Neural cell (in vitro differentiated cells): Measurements from ENCODE around the gene WDR38. TPM values are rescaled to one million over a fixed set of nuclear protein-coding genes. Genes with fewer than 3 reads are reported as not detected.

Experiments
- H2AFZ ChIP-seq: fragments of 200-600, 300-800 bp; sonication (generic), shearing (Covaris generic); 2 replicates; pipeline ENCODE4 v1.6.0; 2014; ENCODE audit warnings: low read depth, mild to moderate bottlenecking, antibody characterized with exemption, low read length, moderate library complexity
- H3F3A ChIP-seq: fragments of 200-600 bp; shearing (Covaris generic); 2 replicates; pipeline ENCODE4 v1.6.1; 2016; ENCODE audit warnings: mild to moderate bottlenecking, moderate library complexity, mixed read lengths, antibody characterized with exemption, low read length; ENCODE audit not compliant: insufficient read depth, poor library complexity, severe bottlenecking
- H3K27ac ChIP-seq: fragments of 200-600, 300-800 bp; sonication (generic), shearing (Covaris generic); 2 replicates; pipeline ENCODE4 v1.5.1; 2014; ENCODE audit warnings: mild to moderate bottlenecking, low read length, moderate library complexity
- H3K27me3 ChIP-seq: fragments of 300-800, 200-600 bp; sonication (generic), shearing (Covaris generic); 2 replicates; pipeline ENCODE4 v1.6.0; 2014; ENCODE audit warnings: mild to moderate bottlenecking, low read depth, low read length, moderate library complexity; ENCODE audit not compliant: insufficient read depth
- H3K36me3 ChIP-seq: fragments of 300-800, 200-600 bp; sonication (generic), shearing (Covaris generic); 2 replicates; pipeline ENCODE4 v1.5.1; 2014; ENCODE audit warnings: mild to moderate bottlenecking, antibody characterized with exemption, low read length, moderate library complexity; ENCODE audit not compliant: insufficient read depth
- H3K4me2 ChIP-seq: fragments of 300-800, 200-600 bp; sonication (generic), shearing (Covaris generic); 2 replicates; pipeline ENCODE4 v1.6.0; 2014; ENCODE audit warnings: mild to moderate bottlenecking, low read length
- H3K4me3 ChIP-seq: fragments of 300-800, 200-600 bp; sonication (generic), shearing (Covaris generic); 2 replicates; pipeline ENCODE4 v1.5.1; 2014; ENCODE audit warnings: mild to moderate bottlenecking, low read length, moderate library complexity
- H3K79me2 ChIP-seq: fragments of 200-600 bp; shearing (Covaris generic); replicated peaks from 2 replicates; pipeline ENCODE4 v1.6.0; 2014; ENCODE audit warnings: mild to moderate bottlenecking, low read length, moderate library complexity; ENCODE audit not compliant: insufficient read depth
- H3K9ac ChIP-seq: fragments of 300-800, 200-600 bp; sonication (generic), shearing (Covaris generic); 2 replicates; pipeline ENCODE4 v1.6.1; 2016; ENCODE audit warnings: mild to moderate bottlenecking, low read length, mixed read lengths
- H3K9me2 ChIP-seq: fragments of 200-600 bp; shearing (Covaris generic); 2 replicates; pipeline ENCODE4 v1.6.1; 2016; ENCODE audit warnings: mild to moderate bottlenecking, low read length, mixed read lengths; ENCODE audit not compliant: insufficient read depth
- H3K9me3 ChIP-seq: fragments of 200-600, 300-800 bp; sonication (generic), shearing (Covaris generic); 2 replicates; pipeline ENCODE4 v1.6.1; 2016; ENCODE audit warnings: mild to moderate bottlenecking, mixed run types, low read length, moderate library complexity, mixed read lengths
- H4K20me1 ChIP-seq: fragments of 200-600 bp; shearing (Covaris generic); 2 replicates; pipeline ENCODE4 v1.6.1; 2016; ENCODE audit warnings: mild to moderate bottlenecking, mixed run types; ENCODE audit not compliant: insufficient read depth
- EP300 ChIP-seq: fragments of 450-650 bp; conservative IDR thresholded peaks from 2 replicates; pipeline ENCODE4 v1.6.1; 2014; ENCODE audit warnings: antibody characterized with exemption, mild to moderate bottlenecking, moderate library complexity; ENCODE audit not compliant: poor library complexity, severe bottlenecking
- EZH2 ChIP-seq: fragments of 200-600, 300-800 bp; shearing (Covaris generic), sonication (generic); IDR thresholded peaks from 2 replicates; pipeline ENCODE4 v1.6.1; 2014; ENCODE audit warnings: antibody characterized with exemption, low read length, borderline replicate concordance, mild to moderate bottlenecking; ENCODE audit not compliant: insufficient read depth, poor library complexity, severe bottlenecking
- MXI1 ChIP-seq: fragments of 450-650 bp; conservative IDR thresholded peaks from 2 replicates; pipeline ENCODE4 v1.6.1; 2014; ENCODE audit warnings: antibody characterized with exemption, mild to moderate bottlenecking; ENCODE audit not compliant: poor library complexity, severe bottlenecking
- POLR2AphosphoS5 ChIP-seq: IDR thresholded peaks from 2 replicates; pipeline ENCODE4 v1.6.1; 2012
- RAD21 ChIP-seq: fragments of 450-650 bp; conservative IDR thresholded peaks from 2 replicates; pipeline ENCODE4 v1.6.1; 2014; ENCODE audit warnings: antibody characterized with exemption, mild to moderate bottlenecking, moderate library complexity
- SMC3 ChIP-seq: fragments of 450-650 bp; conservative IDR thresholded peaks from 2 replicates; pipeline ENCODE4 v1.6.1; 2014; ENCODE audit warnings: antibody characterized with exemption, mild to moderate bottlenecking, moderate library complexity; ENCODE audit not compliant: poor library complexity
- TAF1 ChIP-seq: IDR thresholded peaks from 2 replicates; pipeline ENCODE4 v1.6.1; 2012; ENCODE audit warnings: low read depth
- polyA plus RNA-seq: library from polyadenylated mRNA; depleted of rRNA; stranded (reverse); fragments of >200 nt; gene quantifications from 2 replicates; pipeline ENCODE4 v1.2.3, GENCODE V29; 2014
- TF ChIP-seq, protein P1 (sequence below): IDR thresholded peaks from 2 replicates; pipeline ENCODE4 v1.6.1; 2012; ENCODE audit warnings: borderline replicate concordance
- TF ChIP-seq, protein P2 (sequence below): fragments of 450-650 bp; IDR thresholded peaks from 2 replicates; pipeline ENCODE4 v1.5.1; 2014; ENCODE audit warnings: antibody characterized with exemption, mild to moderate bottlenecking, moderate library complexity; ENCODE audit not compliant: poor library complexity, severe bottlenecking

The WDR38 gene
- polyA plus RNA-seq, 1 donor from 2014 or later, result not detected

DNA sequence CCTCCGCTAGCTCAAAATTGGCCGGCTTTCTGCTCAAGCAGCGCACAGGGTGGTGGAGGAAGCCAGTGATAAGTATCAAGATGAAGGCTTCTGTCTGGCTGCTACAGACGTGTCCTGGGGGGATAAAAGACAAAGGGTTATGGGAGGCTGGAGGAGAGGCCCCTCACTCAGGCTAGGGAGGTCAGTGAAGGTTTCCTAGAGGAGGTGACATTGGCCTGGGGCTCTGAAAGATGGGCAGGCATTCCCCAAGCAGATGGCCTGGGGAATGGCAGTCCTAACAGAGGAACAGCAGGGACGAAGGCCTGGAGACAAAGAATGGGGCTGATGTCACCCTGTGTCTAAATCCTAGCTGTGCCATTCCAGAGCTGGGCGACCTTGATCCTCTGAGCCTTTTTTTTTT, 44.0 kb upstream of the WDR38 start:
- Histone ChIP-seq H3K9ac (no peak overlapping the region), H3K4me2 (no peak overlapping the region), H3K36me3 (no peaks in the 10 kb centered on the region), H2AFZ (no peak overlapping the region), H3K79me2 (no peaks in the 10 kb centered on the region), H3K27ac (no peak overlapping the region), H3K9me3 (no peaks in the 10 kb centered on the region), H3F3A (no peaks in the 10 kb centered on the region), H4K20me1 (no peaks in the 10 kb centered on the region), H3K27me3 (no peaks in the 10 kb centered on the region), H3K9me2 (no peaks in the 10 kb centered on the region), H3K4me3 (no peak overlapping the region)
- TF ChIP-seq, protein P1, sequence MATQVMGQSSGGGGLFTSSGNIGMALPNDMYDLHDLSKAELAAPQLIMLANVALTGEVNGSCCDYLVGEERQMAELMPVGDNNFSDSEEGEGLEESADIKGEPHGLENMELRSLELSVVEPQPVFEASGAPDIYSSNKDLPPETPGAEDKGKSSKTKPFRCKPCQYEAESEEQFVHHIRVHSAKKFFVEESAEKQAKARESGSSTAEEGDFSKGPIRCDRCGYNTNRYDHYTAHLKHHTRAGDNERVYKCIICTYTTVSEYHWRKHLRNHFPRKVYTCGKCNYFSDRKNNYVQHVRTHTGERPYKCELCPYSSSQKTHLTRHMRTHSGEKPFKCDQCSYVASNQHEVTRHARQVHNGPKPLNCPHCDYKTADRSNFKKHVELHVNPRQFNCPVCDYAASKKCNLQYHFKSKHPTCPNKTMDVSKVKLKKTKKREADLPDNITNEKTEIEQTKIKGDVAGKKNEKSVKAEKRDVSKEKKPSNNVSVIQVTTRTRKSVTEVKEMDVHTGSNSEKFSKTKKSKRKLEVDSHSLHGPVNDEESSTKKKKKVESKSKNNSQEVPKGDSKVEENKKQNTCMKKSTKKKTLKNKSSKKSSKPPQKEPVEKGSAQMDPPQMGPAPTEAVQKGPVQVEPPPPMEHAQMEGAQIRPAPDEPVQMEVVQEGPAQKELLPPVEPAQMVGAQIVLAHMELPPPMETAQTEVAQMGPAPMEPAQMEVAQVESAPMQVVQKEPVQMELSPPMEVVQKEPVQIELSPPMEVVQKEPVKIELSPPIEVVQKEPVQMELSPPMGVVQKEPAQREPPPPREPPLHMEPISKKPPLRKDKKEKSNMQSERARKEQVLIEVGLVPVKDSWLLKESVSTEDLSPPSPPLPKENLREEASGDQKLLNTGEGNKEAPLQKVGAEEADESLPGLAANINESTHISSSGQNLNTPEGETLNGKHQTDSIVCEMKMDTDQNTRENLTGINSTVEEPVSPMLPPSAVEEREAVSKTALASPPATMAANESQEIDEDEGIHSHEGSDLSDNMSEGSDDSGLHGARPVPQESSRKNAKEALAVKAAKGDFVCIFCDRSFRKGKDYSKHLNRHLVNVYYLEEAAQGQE, result no peak
- TF ChIP-seq MXI1 (no peak), TAF1 (no peak), EZH2 (no peak), SMC3 (no peak), RAD21 (no peak)
- TF ChIP-seq, protein P2, sequence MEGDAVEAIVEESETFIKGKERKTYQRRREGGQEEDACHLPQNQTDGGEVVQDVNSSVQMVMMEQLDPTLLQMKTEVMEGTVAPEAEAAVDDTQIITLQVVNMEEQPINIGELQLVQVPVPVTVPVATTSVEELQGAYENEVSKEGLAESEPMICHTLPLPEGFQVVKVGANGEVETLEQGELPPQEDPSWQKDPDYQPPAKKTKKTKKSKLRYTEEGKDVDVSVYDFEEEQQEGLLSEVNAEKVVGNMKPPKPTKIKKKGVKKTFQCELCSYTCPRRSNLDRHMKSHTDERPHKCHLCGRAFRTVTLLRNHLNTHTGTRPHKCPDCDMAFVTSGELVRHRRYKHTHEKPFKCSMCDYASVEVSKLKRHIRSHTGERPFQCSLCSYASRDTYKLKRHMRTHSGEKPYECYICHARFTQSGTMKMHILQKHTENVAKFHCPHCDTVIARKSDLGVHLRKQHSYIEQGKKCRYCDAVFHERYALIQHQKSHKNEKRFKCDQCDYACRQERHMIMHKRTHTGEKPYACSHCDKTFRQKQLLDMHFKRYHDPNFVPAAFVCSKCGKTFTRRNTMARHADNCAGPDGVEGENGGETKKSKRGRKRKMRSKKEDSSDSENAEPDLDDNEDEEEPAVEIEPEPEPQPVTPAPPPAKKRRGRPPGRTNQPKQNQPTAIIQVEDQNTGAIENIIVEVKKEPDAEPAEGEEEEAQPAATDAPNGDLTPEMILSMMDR, result no peak

DNA sequence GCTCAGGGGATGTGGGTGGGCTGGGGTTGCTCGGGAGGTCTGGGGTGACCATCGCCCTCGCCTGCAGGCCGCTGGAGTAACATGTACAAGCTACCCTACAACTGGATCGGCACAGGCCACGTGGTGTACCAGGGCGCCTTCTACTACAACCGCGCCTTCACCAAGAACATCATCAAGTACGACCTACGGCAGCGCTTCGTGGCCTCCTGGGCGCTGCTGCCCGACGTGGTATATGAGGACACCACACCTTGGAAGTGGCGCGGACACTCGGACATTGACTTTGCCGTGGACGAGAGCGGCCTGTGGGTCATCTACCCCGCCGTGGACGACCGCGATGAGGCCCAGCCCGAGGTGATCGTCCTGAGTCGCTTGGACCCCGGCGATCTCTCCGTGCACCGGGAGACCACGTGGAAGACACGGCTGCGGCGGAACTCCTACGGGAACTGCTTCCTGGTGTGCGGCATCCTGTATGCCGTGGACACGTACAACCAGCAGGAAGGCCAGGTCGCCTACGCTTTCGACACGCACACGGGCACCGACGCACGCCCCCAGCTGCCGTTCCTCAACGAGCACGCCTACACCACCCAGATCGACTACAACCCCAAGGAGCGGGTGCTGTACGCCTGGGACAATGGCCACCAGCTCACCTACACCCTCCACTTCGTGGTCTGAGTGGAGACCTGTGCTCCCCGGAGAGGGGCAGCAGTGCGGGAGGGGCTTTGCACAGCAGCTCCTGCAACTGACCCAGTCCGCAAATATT, 43.3 kb upstream of the WDR38 start:
- Histone ChIP-seq H3K79me2 (no peaks in the 10 kb centered on the region), H3K4me2 (no peak overlapping the region), H4K20me1 (no peaks in the 10 kb centered on the region), H3K9me3 (no peaks in the 10 kb centered on the region), H2AFZ (no peak overlapping the region), H3K9me2 (no peaks in the 10 kb centered on the region), H3K27me3 (no peaks in the 10 kb centered on the region), H3F3A (no peaks in the 10 kb centered on the region), H3K9ac (no peak overlapping the region), H3K4me3 (no peak overlapping the region), H3K36me3 (no peaks in the 10 kb centered on the region), H3K27ac (no peak overlapping the region)
- TF ChIP-seq EP300 (no peak), EZH2 (no peak), MXI1 (no peak), TAF1 (no peak), SMC3 (no peak), POLR2AphosphoS5 (no peak), RAD21 (no peak)
- TF ChIP-seq, protein P2, result no peak
- TF ChIP-seq, protein P1, result no peak
